AG09319 (cell line): Measurements from ENCODE around the gene GLTPD2.
A peak's percentile ranks its signal among the peaks of the same experiment; 100 is the strongest.

Experiments
- DNase-seq: peaks from one replicate; pipeline ENCODE4 v3.0.0-alpha.2; 2010; ENCODE audit warnings: low read depth; ENCODE audit errors: extremely low read depth
- CTCF ChIP-seq: IDR thresholded peaks from 2 replicates; pipeline ENCODE4 v1.5.1; 2011; ENCODE audit warnings: low read depth, mild to moderate bottlenecking, inconsistent platforms, low read length, moderate library complexity

Gene GLTPD2

DNA sequence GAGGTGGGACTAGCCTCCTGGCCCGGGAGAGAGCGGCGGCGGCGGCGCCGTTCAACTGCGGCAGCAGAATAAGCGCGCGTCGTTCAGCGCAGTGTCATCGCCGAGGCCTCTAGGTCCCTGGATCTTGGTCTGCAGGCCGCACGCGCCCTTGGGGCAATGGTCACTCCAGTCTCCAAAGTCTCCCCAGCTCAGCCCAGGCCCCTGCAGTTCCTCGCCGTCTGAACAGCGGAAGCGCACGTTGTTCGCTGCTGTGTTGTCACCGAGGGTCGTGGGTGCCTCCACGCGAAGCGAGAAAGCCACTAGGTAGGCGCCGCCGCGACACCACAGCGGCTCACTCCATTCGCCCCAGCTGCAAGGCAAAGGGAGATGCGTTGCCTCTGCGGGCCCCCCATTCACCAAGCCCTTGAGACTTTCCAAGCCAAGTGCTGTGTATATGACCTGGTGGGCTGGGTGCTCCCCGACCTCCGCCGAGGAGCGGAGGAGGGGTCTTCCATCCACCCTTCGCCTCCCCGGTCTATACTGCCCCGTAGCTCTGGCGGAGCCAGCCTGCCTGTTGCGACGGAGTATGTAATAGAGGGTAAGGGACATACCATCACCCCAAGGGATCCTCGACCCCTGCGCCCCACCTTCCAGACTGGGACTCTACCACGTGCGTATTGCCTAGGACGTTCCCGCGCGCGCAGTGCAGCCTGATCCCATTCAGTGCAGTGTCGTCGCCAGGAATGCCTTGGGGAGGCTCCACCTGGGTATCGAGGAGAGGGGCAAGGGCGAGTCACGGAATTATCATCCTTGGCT is 3.3 kb upstream of the GLTPD2 start:
- TF ChIP-seq CTCF, result no peak
- no peak for DNase-seq

GRCh38 chr17:4786106-4786511 is 2.7 kb upstream of the GLTPD2 start, which contains the start of gene VMO1:
Gene VMO1 (minus strand): TSS chr17:4786364. CDS start chr17:4786352, 12 bp downstream.
- TF ChIP-seq CTCF, result no peak
- DNase-seq, result no peak

DNA sequence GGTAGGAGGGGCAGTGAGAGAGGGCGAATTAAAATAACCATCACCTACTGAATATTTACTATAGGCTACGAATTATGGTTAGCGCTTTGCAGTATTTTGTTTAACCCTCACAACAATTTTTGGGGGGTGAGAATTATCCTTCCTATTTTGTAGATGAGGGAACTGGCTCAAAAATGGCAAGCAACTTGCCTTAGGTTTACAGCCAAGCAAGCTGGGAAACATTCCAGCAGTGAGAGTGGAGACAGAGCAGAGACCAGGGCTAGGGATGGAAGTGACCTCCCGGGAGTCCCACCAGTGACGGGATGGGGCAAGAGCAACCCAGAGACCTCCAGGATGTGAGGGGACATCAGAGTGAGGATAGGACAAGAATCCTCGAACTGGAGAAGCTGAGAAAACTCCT is 2.2 kb upstream of the GLTPD2 start:
- no peak for TF ChIP-seq CTCF
- no peak for DNase-seq

DNA sequence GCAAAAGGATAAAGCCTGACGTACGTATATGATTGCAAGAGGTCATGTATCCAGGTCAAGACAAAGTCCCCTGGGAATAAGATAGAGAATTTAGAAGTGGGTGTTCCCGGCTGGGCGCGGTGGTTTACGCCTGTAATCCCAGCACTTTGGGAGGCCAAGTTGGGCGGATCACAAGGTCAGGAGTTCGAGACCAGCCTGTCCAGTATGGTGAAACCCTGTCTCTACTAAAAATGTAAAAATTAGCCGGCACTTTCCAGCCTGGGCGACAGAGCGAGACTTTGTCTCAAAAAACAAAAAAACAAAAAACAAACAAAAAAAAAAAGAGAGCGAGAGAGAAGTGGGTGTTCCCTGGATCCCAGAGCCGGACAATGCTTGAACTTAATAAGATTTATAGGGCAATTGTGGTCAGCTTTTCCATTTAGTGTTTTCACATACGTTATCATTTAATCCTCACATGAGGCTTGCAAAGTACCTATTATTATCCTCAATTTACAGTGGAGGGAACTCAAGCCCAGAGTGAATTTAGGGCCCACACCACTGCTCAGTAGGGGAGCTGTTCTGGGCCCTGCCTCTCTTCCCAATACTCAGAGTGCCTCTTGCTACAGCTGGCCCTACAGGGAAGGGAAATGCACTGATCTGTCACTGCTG is 481 bp upstream of the GLTPD2 start:
- TF ChIP-seq CTCF, result no peak
- no peak for DNase-seq

DNA sequence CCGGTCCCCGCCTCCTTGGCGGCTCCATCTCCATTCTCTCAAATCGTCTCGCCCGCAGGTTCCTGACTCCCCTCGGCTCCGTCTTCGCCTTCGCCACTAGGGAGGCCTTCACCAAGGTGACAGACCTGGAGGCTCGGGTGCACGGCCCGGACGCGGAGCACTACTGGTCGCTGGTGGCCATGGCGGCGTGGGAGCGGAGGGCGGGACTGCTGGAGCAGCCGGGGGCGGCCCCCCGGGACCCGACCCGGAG is 862 bp downstream of the GLTPD2 start:
- DNase-seq, result no peak
- no peak for TF ChIP-seq CTCF

DNA sequence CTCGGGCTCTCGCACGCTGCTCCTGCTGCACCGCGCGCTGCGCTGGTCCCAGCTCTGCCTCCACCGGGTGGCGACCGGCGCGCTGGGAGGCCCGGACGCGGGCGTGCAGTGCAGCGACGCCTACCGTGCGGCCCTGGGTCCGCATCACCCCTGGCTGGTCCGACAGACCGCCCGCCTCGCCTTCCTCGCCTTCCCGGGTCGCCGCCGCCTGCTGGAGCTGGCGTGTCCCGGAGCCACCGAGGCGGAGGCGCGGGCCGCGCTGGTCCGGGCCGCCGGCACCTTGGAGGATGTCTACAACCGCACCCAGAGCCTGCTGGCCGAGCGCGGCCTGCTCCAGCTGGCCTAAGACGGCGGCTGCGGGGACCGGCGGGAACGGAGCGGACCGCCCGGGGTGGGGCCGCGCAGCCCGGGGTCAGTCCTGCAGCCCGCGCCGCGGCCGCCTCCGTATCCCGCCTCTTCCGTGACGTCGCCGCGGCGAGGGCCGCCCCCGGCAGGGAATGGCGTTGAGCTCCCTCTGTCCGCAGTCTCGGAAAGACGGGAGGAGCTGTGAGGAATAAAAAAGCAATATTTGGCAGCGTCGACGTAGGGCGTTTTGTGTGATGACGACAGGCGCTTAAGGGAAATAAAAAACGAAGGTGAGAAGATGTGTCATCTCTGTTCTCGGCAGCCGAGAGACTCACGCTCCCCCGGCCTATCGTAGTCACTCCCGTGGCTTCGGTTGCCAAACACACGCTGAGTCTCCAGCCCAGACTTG is 1.4 kb downstream of the GLTPD2 start:
- TF ChIP-seq CTCF, result peak; percentile 65
- DNase-seq, result peak; percentile 64

GRCh38 chr17:4790705-4791088 is 1.9 kb downstream of the GLTPD2 start:
- TF ChIP-seq CTCF, result no peak
- DNase-seq, result no peak
